Gastrocnemius medialis (tissue), 4 donors: ENCODE data around the gene ZMAT3.

ENCODE experiments used
- POLR2A ChIP-seq, 2 donors: fragments of 450-650 bp; IDR thresholded peaks; one replicate each; pipeline ENCODE4 v1.6.1; 2017; ENCODE audit warnings: antibody characterized with exemption in 2 of 2, mild to moderate bottlenecking in 2 of 2, moderate library complexity in 2 of 2
- TF ChIP-seq, protein P1 (sequence below), 5 experiments: fragments of 450-650 bp in 3 of 5; fragments of 200-600 bp in 2 of 5; sonication (generic) in 2 of 5; IDR thresholded peaks in 4 of 5; conservative IDR thresholded peaks in 1 of 5; 1 replicate in 4 of 5; 2 replicates in 1 of 5; pipeline ENCODE4 v1.5.1; 2016 to 2019; ENCODE audit warnings: antibody characterized with exemption in 5 of 5, mild to moderate bottlenecking in 3 of 5, moderate library complexity in 3 of 5

DNA sequence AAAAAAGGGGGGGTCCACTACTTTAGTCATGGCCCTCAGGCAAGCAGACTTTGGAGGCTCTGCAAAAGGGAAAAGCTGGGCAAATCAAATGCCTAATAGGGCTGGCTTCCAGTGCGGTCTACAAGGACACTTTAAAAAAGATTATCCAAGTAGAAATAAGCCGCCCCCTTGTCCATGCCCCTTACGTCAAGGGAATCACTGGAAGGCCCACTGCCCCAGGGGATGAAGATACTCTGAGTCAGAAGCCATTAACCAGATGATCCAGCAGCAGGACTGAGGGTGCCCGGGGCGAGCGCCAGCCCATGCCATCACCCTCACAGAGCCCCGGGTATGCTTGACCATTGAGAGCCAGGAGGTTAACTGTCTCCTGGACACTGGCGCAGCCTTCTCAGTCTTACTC is 15.3 kb downstream of the ZMAT3 start:
- TF ChIP-seq, protein P1, sequence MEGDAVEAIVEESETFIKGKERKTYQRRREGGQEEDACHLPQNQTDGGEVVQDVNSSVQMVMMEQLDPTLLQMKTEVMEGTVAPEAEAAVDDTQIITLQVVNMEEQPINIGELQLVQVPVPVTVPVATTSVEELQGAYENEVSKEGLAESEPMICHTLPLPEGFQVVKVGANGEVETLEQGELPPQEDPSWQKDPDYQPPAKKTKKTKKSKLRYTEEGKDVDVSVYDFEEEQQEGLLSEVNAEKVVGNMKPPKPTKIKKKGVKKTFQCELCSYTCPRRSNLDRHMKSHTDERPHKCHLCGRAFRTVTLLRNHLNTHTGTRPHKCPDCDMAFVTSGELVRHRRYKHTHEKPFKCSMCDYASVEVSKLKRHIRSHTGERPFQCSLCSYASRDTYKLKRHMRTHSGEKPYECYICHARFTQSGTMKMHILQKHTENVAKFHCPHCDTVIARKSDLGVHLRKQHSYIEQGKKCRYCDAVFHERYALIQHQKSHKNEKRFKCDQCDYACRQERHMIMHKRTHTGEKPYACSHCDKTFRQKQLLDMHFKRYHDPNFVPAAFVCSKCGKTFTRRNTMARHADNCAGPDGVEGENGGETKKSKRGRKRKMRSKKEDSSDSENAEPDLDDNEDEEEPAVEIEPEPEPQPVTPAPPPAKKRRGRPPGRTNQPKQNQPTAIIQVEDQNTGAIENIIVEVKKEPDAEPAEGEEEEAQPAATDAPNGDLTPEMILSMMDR (IDR thresholded peaks at IDR 0.05 in 4 of 5, conservative IDR thresholded peaks at IDR 0.05 in 1 of 5): no peak
- no peak for TF ChIP-seq POLR2A (IDR thresholded peaks at IDR 0.05)
